ENCODE measurements around the gene UGT1A8.

DNA sequence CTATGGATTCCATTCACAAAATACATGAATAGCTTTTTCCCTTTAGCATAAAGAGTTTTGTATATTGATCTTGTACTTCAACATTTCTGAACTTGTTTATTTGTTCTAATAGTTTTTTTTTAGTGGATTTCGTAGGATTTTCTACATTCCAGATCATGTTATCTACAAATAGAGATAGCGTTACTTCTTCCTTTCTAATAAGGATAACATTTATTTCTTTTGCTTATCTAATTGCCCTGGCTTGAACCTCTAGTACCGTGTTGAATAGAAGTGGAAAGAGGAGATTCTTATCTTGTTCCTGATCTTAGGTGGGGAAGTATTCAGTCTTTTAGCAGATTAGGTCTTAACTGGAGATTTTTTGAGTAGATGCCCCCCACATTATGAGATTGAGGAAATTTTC is 84.8 kb downstream of the UGT1A8 start:
- TF ChIP-seq TAF1 (IDR thresholded peaks at IDR 0.05; ENCODE audit: borderline replicate concordance, insufficient read depth, low read length) (no peak), SIN3A (IDR thresholded peaks at IDR 0.05; ENCODE audit: borderline replicate concordance, insufficient read depth, low read length) (no peak)
